H54 (cell line): ENCODE measurements around the gene RARG.

ENCODE experiments used
- DNase-seq: peaks from one replicate; pipeline ENCODE4 v3.0.0; 2011; ENCODE audit warnings: low spot score, mixed read lengths; ENCODE audit not compliant: insufficient read length
- FAIRE-seq: peaks from 3 replicates; lab custom pipeline; 2011; peaks lifted over from hg19 to GRCh38; lab: Jason Lieb, UNC
- POLR2A ChIP-seq: IDR thresholded peaks from 2 replicates; pipeline ENCODE4 v1.6.1; 2011; ENCODE audit warnings: low read depth, mild to moderate bottlenecking, low read length

RARG gene

GRCh38 chr12:53201177-53201541, 30.9 kb downstream of the RARG start:
- TF ChIP-seq POLR2A: no peak
- no peak for FAIRE-seq
- DNase-seq: no peak

GRCh38 chr12:53200458-53201176, 31.4 kb downstream of the RARG start:
- FAIRE-seq (no peak), DNase-seq (no peak)
- no peak for TF ChIP-seq POLR2A

GRCh38 chr12:53200107-53200457, 31.9 kb downstream of the RARG start:
- no peak for FAIRE-seq
- DNase-seq: no peak
- TF ChIP-seq POLR2A: no peak

- DNase-seq: no peak
These were observed 32.3 kb downstream of the RARG start for GRCh38 chr12:53199700-53200099.

GRCh38 chr12:53198486-53199110, 33.4 kb downstream of the RARG start:
- FAIRE-seq (no peak), DNase-seq (no peak)
- no peak for TF ChIP-seq POLR2A

More at GRCh38 chr12:53199700-53200099, 32.3 kb downstream of the RARG start:
- no peak for FAIRE-seq
- no peak for TF ChIP-seq POLR2A

- FAIRE-seq (no peak), DNase-seq (no peak)
- no peak for TF ChIP-seq POLR2A
These were observed 34.9 kb downstream of the RARG start for GRCh38 chr12:53197011-53197640.

- no peak for DNase-seq
- FAIRE-seq: no peak
These were observed 35.5 kb downstream of the RARG start for GRCh38 chr12:53196486-53196885.

GRCh38 chr12:53195516-53196420, 36.2 kb downstream of the RARG start:
- no peak for DNase-seq
- TF ChIP-seq POLR2A: no peak
- no peak for FAIRE-seq

More at GRCh38 chr12:53196486-53196885, 35.5 kb downstream of the RARG start:
- TF ChIP-seq POLR2A: no peak

GRCh38 chr12:53194973-53195372, 37.0 kb downstream of the RARG start:
- TF ChIP-seq POLR2A: no peak
- no peak for FAIRE-seq

GRCh38 chr12:53193985-53194716, 37.9 kb downstream of the RARG start:
- no peak for FAIRE-seq
- DNase-seq: no peak
- no peak for TF ChIP-seq POLR2A

More at GRCh38 chr12:53194973-53195372, 37.0 kb downstream of the RARG start:
- DNase-seq: no peak

GRCh38 chr12:53193040-53193439, 39.0 kb downstream of the RARG start:
- DNase-seq (no peak), FAIRE-seq (no peak)
- no peak for TF ChIP-seq POLR2A

- no peak for TF ChIP-seq POLR2A
- FAIRE-seq (no peak), DNase-seq (no peak)
These were observed 39.4 kb downstream of the RARG start for GRCh38 chr12:53192531-53193021.
